ENCODE data around the gene CDV3. TPM values are rescaled to one million over a fixed set of nuclear protein-coding genes. Genes with fewer than 3 reads are reported as not detected.

CDV3 gene
- total RNA-seq, 2 experiments from 2014 or later: 291 to 305 TPM

DNA sequence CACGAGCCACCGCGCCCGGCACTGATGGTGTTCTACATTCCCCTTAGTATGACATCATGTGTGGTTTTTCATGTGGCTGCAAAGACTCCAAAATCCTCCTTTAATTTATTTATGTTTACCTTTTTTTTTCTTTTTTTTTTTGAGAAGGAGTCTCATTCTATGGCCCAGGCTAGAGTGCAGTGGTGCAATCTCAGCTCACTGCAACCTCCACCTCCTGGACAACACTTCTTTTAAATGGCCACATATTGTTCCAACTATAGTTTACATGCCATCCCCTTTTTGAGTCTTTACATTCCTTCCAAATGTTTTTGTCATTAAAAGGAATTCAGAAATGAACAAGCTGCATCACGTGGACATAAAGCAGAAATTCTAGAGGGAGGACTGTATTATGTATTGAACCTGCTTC is 10.3 kb upstream of the CDV3 start:
- ChIA-PET POLR2A (no interaction called here), CTCF (no interaction called here)

DNA sequence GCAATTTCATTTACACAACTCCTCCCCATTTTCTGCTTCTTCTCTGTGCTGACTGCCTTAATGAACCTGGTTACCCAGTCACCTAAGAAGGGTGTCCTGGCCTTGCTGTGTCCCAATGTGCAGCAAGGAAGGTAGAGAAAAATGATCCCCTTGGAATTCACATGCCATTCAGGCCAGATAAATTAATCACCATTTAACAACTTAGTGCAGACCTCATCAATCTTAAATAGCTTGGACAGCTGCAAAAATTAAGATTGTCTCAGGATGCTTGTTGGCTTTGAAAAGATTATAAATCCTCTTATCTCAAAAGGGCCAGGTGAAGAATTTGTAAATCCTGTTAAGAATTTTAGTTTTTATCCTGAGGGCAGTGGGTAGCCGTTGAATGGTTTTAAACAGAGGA is 9.7 kb upstream of the CDV3 start:
- CTCF ChIA-PET: no interaction called here
- POLR2A ChIA-PET: no interaction called here

DNA sequence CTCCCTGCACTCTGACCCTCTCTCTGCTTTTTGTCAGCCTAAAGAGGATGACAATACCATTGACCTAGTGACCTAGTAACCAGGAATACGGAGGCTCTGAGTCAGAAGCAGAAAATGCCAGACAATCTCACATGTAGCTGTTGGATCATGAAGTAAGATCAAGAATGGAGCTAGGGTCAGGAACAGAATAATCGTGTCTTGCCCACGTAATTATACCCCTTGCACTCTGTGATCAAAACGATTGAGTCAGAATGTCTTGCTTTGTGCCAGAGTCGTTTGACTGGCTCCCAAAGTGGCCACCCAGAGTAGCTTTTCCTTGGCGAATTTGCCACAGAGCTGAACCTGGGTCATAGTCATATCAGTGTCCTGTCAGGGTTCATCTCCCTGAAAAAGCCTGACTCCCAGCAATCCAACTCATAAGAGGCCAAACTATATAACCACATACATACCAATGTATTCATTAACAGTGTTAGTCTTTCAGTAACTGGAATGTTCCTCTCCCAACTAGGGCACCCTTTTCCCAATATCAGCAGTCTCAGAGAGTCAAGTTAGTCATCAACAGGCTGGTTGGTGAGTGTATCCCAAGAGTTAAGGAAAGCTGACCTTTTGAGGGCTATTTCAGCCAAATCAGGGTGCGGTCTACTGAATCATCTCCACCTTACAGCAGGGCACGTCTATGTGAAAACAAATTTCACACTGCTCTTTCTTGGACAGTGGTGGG is 5.0 kb upstream of the CDV3 start:
- ChIA-PET CTCF (no interaction called here), POLR2A (no interaction called here)

DNA sequence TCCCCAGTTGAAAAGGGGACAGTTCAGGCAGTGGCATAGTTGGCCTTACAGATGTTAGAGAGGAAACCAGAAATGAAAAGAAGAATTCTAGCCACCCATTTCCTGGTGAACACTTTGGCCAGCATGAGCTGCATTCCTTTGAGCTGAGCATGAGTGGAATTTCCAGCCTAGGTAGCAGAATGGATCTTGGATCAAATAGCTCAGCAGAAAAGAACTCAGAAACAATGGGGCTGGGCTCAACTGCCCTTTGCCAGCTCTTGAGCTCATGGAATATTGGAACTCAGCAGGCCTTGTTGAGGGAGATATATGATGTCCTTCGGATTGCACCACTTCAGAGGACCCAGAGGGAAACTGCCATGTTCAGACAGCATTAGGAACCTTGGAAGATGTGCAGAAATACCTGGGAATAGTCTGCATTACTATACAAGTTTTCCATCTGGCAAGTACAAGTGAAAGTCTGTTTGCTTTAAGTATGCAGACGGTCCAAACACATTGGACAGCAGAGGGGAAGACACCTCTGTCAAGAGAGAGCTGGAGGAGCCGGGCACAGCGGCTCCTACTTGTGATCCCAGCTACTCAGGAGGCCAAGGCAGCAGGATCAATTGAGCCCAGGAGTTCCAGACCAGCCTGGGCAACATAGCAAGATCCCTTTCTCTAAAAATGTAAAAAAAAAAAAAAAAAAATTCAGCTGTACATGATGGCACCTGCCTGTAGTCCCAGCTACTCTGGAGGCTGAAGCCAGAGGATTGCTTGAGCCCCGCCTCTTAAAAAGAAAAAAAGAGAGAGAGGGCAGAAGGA is 3.1 kb upstream of the CDV3 start:
- POLR2A ChIA-PET: no interaction called here
- CTCF ChIA-PET: no interaction called here

DNA sequence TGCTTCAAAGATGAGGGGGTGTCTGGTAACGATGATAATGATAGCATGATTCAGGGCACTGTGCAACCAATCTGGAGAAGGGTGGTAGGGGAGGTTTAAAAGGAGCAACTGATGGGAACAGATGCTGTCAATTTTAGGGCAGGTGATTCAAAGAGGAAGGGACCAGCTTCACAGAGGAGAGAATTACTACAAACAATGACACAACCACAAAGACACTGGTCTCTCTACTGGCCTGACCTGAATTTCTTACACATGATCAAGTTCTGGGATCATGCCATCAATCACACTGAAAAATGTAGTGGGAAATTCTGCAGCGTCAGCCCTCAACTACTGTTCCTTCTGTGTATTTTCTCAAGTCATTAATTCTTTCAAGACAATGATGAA is 2.6 kb upstream of the CDV3 start:
- ChIA-PET CTCF (interaction anchor here (0.7 kb wide), 1 partner anchor 88 kb away, joined by 3 read pairs; no protein-coding TSS in a partner anchor), POLR2A (interaction anchor here (0.7 kb wide), 1 partner anchor 434 kb away, joined by 3 read pairs; no protein-coding TSS in a partner anchor)

DNA sequence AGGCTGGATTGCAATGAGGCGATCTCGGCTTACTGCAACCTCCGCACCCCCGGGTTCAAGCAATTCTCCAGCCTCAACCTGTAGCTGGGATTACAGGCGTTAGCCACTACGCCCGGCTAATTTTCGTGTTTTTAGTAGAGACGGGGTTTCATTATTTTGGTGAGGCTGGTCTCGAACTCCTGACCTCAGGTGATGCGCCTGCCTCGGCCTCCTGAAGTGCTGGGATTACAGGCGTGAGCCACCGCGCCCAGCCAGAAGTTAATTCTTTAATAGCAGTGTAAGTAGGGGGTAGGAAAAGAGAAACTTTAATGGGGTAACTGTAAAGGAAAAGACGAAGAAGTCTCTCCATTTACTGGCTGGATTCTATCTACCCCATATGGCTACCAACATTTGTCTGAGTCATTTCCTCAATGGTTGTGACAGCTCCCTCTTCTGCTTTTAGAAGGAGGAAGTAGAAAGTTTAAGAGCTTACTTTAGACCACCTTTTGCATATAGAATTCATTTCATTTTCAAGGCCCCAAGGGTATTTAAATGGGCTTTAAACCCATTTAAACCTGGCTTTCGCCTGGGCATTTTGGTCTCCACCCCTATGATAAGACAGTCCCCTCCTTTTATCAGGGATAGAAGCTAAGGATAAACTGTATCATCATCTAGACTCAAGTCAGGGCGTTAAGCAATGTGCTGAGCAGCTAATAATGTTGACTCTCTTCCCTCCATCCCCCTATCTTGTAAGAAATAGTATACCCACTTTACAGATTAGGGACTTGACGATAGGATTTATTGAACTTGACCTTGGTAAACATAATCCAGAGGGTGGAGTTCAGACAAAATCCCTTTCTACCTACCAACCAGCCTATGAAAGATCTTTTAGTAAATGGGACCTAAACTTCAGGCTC is 1.1 kb upstream of the CDV3 start:
- POLR2A ChIA-PET: interaction anchor here (0.7 to 2.5 kb wide), 11 partner anchors 23 to 1155 kb away, joined by 3 to 36 read pairs (median 4); partner anchors contain the start of gene TOPBP1

DNA sequence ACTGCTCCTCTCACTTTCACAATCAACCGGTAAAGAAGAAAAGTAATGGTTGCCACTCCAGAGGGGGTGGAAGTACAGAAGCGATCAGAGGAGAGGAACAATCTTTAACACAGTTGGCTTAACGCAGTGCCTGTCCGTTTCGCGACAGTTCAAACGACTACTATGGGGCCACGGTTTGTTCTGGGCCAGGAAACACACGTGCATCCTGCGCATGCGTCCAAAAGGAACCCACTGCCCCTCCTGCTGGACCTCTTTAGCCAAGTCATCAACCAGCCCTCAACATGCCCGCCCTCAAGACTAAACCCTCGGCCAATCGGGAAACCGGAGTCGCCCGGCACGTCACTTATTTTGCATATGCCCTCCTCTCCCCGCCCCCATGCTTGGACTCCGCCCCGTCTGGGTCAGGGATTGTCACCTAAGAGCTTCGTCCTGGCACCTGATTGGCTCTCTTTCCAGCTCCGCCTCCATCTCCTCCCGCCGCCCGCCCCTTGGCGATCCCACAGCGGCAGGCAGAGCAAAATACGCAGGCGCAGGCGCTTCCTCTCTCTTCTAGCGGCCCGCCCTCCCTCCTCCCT is 345 bp upstream of the CDV3 start:
- CTCF ChIA-PET: interaction anchor here (0.7 to 1.5 kb wide), 3 partner anchors 22 to 106 kb away, joined by 3 to 5 read pairs (median 3); no protein-coding TSS in a partner anchor
- POLR2A ChIA-PET: interaction anchor here (0.7 to 2.5 kb wide), 8 partner anchors 22 to 1155 kb away, joined by 4 to 36 read pairs (median 5); partner anchors contain the start of gene TOPBP1

More for the DNA sequence above, 1.1 kb upstream of the CDV3 start:
- CTCF ChIA-PET: interaction anchor here (0.7 to 1.5 kb wide), 4 partner anchors 23 to 115 kb away, joined by 3 to 5 read pairs (median 3); no protein-coding TSS in a partner anchor

DNA sequence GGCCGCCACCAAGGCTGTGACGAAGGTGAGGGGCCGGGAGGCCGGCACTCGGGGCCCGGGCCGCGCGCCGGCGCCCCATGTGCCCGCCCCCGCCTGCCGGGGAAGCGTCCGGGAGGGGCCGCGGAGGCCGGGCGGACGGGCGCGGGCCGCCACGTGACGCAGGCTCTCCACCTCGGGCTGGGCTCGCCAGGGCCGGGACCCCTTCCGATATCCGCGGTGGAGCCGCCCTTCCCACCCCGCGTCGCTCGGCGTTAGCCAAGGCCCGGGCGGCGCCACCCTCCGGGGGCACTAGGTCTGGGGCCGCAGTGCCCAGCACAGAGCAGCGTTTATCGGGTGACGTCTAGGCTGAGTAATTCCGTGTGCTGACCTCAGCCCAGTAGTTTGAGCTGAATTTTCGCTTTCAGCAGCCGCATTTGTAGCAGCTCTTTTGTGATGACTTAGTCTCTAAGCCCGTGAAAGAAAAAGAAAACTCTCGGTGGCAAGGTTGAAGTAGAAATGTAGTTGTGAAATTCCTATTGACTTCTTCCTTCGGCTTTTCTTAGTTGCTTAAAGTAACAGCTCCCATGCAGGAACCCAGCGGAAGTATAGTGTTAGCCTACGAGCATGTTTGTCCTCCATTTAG is 885 bp downstream of the CDV3 start:
- ChIA-PET CTCF (interaction anchor here (1.0 kb wide), 3 partner anchors 84 to 126 kb away, joined by 3 to 6 read pairs (median 3); no protein-coding TSS in a partner anchor), POLR2A (interaction anchor here (0.5 to 2.5 kb wide), 8 partner anchors 13 to 150 kb away, joined by 4 to 36 read pairs (median 6); partner anchors contain the start of gene TOPBP1)

DNA sequence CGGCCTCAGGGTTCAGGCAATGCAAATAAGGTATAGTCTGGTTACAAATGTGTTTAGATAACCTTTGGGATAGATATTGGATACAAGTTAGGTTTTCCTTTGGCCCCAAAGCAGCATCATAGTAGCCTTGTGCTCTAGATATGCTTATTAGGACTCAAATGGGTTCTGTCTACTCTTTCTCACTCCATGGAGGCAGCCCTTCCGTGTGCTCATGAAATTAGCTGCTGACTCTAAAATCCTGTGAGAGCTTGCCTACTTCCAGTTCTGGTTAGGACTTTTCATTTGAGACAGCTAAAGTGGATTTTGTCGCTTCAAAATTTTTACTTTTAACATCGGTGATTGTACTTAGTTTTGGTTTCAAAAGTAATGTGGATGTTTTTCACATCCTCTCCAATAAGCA is 1.6 kb downstream of the CDV3 start:
- ChIA-PET POLR2A (interaction anchor here (0.5 to 2.5 kb wide), 7 partner anchors 12 to 132 kb away, joined by 4 to 36 read pairs (median 7); partner anchors contain the start of gene TOPBP1), CTCF (interaction anchor here (1.0 kb wide), 3 partner anchors 85 to 127 kb away, joined by 3 to 6 read pairs (median 3); no protein-coding TSS in a partner anchor)

DNA sequence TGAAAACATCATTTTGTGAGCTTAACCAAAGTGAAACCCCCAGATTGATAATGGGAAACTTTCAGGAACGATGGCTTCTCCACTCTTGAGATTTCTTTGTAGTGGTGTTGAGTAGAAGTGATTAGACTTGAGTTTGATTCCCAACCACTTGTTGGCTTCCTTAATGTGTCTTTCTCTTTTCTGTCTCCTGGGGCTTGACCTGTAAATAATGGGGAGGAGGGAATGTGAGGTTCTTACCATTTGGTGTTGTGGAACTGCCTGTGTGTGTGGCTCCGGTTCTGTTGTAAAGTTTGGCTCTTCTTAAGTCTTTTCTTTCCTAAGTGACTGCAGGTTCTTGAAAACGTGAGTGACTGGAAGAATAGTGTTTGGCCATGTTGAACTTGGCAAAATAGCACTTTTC is 2.7 kb downstream of the CDV3 start:
- POLR2A ChIA-PET: interaction anchor here (0.6 to 1.0 kb wide), 2 partner anchors 33 to 130 kb away, joined by 3 to 6 read pairs; no protein-coding TSS in a partner anchor
- CTCF ChIA-PET: interaction anchor here (3.0 kb wide), 1 partner anchor 84 kb away, joined by 13 read pairs; no protein-coding TSS in a partner anchor

DNA sequence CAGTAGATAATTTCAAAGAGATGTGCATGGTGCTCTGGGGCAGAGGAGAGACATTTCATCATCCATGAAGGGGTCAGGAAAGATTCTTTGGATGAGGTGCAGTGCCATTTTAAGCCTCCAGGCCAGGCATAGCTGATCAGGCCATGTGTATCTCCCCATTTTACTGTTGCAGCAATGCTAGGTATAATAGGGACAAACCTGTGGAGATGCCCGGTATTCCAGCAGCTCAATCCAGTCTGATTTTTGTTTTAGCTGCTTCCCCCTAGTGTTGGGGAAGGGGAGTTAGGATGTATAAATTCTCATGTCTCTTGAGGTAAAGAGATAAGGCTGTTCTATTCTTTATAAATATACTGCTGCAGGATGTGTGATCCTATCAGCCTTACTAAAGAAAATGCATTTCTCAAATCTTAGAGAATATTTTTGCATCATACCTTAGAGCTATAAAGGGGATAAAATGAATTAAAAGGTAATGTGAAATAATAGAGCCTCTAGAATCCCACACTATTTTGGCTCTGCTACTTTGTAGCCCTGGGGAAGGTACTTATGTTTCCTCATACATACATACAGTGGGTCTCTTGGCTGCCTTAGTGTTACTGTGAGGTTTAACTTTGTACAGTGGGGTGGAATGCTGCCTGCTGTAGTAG is 5.2 kb downstream of the CDV3 start:
- CTCF ChIA-PET: interaction anchor here (1.1 to 3.0 kb wide), 6 partner anchors 10 to 131 kb away, joined by 3 to 13 read pairs (median 4); no protein-coding TSS in a partner anchor

DNA sequence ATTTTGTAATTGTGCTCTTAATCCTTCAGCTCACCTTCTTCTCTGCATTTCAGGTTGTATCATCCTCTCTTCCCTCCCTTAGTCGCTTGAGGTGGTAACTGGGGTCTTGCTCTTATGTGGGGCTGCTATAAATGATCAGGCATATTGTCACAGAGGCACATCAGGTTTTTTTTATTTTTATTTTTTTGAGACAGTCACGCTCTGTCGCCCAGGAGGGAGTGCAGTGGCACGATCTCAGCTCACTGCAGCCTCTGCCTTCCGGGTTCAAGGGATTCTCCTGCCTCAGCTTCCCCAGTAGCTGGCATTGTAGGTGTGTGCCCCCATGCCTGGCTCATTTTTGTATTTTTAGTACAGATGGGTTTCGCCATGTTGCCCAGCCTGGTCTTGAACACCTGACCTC is 9.9 kb downstream of the CDV3 start:
- POLR2A ChIA-PET: no interaction called here
- CTCF ChIA-PET: no interaction called here

More for the DNA sequence above, 5.2 kb downstream of the CDV3 start:
- POLR2A ChIA-PET: interaction anchor here (0.9 kb wide), 2 partner anchors 33 to 72 kb away, joined by 3 to 5 read pairs; no protein-coding TSS in a partner anchor

DNA sequence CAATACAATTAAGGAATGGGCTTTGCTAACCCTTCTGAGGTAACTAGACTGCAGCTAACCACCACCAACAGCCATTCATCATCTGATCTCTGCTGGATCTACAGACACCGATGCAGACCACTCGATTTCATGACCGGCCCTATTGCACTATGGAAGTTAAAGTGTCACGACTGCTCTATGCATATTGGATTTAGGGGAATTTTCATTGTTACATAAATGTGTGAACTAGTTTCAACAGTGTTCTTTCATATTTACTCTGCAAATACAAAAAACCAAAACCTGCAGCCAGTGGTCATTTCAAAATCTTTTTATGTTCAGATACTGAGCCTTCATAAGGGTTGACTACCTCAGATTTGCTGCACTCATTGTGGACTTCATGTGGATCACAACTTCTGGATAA is 14.5 kb downstream of the CDV3 start:
- POLR2A ChIA-PET: interaction anchor here (0.7 to 2.0 kb wide), 2 partner anchors 14 to 75 kb away, joined by 3 to 7 read pairs; no protein-coding TSS in a partner anchor
- CTCF ChIA-PET: interaction anchor here (2.0 kb wide), 1 partner anchor 9 kb away, joined by 4 read pairs; no protein-coding TSS in a partner anchor

DNA sequence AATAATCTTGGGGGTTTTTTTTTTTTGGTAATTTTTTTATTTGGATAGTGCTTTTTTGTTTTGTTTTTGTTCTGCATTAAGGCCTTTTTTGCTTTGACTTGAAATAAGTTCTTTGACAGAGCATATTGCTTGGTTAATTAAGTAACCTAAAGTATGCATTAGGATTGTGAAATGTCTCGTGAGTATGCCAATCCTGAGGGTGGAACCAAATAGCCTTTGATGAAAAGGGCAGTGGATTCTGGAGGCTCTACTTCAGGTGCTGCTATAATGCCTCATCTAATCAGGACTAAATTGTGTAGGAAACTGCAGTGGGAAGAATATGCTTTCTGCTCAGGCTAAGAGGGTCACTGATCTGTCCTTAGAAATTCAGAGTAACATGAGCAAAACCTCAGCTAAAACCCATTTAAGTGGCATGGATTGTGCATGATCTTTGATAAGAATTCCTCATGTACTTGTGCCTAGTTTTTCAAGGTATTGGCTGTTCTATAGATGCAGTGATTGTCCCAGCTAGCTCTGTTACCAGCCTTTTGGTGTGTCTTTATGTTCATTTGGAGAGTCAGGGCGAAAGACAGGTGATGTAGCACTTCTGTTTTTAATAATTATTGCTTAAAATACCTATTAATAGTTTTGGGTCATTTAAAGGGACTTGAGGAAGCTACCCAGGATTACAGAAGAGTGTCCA is 15.4 kb downstream of the CDV3 start:
- ChIA-PET POLR2A (no interaction called here), CTCF (interaction anchor here (2.0 kb wide), 1 partner anchor 10 kb away, joined by 4 read pairs; no protein-coding TSS in a partner anchor)

DNA sequence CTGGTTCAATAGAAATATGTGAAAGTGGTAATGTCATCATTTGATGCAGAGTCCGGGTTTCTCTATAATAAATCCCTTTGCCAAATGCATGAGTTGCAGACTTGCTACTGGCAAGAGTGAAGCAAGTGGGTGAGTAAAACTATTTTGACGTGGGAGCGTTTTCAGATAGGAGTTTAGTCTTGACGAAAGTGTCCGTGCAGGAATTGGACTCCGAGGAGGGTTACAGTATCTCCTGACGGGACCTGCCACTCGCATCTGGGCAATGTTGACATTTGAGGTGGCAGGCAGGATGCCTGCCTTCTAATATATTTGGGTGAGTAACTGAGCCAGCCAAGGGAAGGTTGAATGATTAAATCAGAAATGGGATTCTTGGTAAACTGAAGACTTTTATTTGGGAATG is 16.0 kb downstream of the CDV3 start:
- ChIA-PET CTCF (interaction anchor here (2.0 kb wide), 1 partner anchor 10 kb away, joined by 4 read pairs; no protein-coding TSS in a partner anchor), POLR2A (no interaction called here)

DNA sequence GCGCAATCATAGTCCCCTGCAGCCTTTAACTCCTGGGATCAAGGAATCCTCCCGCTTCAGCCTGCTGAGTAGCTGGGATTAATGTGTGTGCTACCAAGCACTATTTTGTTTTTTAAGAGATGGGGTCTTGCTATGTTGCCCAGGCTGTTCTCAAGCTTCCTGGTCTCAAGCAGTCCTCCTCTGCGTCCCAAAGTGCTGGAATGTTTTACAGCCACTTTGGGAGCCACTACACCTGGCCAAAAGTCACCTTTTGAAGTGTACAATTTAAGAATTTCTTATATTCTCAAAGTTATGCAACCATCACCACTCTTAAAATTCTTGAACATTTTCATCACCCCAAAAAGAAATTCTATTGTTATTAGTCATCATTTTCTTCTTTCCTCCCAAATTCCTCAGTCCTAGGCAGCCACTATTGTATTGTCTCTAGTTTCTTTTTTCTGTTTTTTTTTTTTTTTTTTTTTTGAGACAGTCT is 17.8 kb downstream of the CDV3 start:
- ChIA-PET POLR2A (no interaction called here), CTCF (no interaction called here)

DNA sequence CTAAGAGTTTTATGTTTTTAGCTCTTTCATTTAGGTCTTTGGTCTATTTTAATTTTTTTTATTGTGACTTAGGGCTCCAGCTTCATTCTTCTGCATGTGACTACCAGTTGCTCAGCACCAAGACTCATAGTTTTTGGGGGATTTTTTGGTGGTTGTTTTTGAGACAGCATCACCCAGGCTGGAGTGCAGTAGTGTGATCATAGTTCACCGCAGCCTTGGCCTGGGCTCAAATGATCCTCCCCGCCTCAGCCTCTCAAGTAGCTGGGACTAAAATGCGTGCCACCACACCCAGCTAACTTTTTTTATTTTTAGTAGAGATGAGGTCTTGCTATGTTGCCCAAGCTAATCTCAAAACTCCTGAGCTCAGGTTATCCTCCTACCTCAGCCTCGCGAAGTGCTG is 19.4 kb downstream of the CDV3 start:
- POLR2A ChIA-PET: interaction anchor here (1.1 kb wide), 1 partner anchor 18 kb away, joined by 5 read pairs; no protein-coding TSS in a partner anchor
- CTCF ChIA-PET: no interaction called here
